ENCODE data around the gene MFSD12.
"Not testable (repeated sequence)": the region's sequence is repeated elsewhere in the genome, so short reads cannot be mapped to it uniquely, and the experiment has no call there.

The MFSD12 gene

DNA sequence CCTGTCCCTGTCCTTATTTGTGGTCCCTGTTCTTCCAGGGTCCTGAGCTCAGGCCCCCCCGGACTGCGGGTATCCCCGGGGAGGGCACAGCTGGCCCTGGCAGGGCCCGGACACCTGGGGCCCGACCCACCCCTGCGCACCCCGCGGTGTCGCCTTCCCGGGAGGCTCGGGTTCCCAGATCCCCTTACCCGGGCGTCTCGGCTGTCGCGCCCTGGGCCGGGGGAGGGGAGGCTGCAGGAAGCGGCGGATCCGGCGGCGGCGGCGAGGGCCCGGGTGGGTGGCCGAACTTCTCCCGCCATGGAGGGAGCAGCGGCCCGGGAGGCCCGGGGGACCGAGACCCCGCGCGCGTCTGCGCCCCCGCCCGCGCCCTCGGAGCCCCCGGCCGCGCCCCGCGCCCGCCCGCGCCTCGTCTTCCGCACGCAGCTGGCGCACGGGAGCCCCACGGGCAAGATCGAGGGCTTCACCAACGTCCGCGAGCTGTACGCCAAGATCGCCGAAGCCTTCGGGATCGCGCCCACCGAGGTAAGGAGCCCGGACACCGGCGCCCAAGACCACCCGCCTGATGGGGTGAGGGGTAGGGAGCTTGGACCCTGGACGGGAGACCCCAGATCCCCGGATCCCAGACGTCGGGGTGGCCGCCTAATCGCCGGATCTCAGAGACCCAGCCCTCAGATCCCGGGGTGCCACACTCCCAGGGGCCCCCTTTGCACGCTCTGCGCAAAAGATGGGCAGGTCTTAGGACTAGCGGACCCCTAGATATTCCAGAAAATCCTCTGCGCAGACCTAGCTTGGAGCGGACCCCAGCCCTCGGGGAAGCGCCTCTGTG is 28.1 kb upstream of the MFSD12 start, which contains the start of gene GIPC3:
Gene GIPC3, plus strand, starts transcription at position 178 of the 826 bp plus-strand sequence. Its CDS starts 120 bp downstream, at position 298.
- no peak for DNase-seq

DNA sequence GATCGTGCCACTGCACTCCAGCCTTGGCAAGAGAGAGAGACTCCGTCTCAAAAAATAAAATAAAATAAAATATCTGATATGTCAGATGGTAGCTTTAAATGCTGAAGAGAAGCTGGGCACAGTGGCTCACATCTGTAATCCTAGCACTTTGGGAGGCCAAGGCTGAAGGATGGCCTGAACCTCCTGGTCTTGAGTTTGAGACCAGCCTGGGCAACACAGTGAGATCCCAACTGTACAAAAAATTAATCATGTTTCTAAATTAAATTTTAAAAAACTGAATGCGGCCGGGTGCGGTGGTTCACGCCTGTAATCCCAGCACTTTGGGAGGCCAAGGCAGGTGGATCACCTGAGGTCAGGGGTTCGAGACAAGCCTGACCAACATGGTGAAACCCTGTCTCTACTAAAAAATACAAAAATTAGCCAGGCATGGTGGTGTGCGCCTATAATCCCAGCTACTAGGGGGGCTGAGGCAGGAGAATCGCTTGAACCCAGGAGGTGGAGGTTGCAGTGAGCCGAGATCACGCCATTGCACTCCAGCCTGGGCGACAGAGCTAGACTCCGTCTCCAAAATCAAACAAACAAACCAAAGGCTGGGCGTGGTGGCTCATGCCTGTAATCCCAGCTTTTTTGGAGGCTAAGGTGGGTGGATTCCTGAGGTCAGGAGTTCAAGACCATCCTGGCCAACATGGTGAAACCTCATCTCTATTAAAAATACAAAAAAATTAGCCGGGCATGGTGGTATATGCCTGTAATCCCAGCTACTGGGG is 26.8 kb upstream of the MFSD12 start:
- DNase-seq, result not testable (repeated sequence)

DNA sequence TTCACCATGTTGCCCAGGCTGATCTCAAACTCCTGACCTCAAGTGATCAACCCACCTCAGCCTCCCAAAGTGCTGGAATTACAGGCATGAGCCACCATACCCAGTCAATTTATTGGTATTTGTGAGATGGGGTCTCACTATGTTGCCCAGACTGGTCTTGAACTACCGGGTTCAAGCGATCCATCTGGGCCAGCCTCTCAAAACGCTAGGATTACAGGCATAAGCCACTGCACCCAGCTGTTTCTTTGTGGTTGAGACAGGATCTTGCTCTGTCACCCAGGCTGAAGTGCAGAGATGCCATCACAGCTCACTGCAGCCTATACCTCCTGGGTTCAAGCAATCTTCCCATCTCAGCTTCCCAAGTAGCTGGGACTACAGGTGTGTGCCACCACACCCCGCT is 24.4 kb upstream of the MFSD12 start:
- DNase-seq, result not testable (repeated sequence)

DNA sequence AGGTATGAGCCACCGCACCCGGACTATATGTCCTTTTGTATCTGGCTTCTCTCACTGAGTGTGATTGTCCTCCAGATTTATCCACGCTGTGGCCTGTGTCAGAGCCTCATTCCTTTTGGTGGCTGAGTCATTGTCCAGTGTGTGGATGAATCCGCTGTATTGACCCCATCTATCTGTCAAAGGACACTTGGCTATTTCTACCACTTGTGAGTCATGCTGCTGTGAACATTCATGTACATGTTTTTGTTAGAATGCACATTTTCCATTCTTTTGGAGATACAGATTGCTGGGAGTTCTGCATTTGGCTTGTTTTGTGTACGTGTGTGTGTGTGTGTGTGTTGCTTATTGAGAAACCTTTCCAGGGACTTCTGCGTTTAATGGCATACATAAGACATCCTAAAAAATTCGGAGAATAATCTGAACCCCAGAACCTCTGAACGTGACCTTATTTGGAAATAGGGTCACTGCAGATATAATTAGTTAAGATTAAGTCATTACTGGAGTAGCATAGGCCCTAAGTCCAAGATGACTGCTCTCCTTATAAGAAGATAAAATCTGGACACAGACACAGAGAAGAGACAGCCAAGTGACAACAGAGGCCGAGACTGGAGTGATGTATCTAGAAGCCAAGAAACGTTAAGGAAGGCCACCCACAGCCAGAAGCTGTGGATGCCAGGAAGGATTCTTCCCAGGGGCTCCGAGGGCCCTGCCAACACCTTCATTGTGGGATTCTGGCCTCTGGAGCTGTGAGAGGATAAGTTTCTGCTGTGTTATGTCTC is 23.0 kb upstream of the MFSD12 start:
- peak in 3 of 51 donors; percentile 3 to 45 (median 10) for DNase-seq

DNA sequence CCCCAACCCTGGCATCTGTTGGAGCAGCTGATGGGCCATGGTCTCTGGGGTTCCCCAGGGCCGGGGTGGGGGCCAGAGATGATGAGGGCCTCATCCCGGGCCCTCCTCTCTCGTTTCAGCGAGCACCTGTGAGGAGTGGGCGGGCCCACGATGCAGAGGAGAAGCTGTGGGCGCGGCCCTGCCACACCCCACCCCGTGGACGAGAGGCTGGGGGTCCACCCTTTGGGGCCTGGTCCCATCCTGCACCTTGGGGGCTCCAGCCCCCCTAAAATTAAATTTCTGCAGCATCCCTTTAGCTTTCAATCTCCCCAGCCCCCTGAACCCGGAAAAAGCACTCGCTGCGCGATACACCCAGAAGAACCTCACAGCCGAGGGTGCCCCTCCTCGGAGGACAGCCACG is 21.0 kb upstream of the MFSD12 start:
- DNase-seq, result no peak

DNA sequence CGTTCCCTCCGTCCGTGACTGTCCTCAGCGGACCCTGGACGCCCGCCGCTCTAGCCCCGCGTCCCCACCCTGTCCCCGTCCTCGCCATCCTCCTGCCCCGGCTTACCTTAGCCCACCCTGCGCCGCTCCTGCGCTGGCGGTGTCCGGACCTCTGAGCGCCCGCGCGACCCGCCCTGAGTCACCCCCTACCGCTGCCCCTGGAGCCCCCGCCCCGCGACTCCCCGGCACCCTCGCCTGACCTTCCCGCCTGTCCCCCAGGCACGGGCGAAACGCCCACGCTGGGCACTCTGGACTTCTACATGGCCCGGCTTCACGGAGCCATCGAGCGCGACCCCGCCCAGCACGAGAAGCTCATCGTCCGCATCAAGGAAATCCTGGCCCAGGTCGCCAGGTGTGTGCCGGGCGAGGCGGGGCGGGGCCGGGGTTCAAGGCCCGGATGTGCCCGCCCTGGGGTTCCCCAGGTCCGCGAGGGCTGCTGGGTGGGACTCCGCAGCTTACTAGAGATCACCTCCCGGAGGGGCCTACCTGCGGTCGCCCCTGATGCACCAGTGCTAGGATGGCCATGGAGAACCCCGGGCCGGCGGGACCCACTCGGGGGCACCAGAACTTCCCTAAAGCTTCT is 20.4 kb upstream of the MFSD12 start:
- DNase-seq, result no peak

DNA sequence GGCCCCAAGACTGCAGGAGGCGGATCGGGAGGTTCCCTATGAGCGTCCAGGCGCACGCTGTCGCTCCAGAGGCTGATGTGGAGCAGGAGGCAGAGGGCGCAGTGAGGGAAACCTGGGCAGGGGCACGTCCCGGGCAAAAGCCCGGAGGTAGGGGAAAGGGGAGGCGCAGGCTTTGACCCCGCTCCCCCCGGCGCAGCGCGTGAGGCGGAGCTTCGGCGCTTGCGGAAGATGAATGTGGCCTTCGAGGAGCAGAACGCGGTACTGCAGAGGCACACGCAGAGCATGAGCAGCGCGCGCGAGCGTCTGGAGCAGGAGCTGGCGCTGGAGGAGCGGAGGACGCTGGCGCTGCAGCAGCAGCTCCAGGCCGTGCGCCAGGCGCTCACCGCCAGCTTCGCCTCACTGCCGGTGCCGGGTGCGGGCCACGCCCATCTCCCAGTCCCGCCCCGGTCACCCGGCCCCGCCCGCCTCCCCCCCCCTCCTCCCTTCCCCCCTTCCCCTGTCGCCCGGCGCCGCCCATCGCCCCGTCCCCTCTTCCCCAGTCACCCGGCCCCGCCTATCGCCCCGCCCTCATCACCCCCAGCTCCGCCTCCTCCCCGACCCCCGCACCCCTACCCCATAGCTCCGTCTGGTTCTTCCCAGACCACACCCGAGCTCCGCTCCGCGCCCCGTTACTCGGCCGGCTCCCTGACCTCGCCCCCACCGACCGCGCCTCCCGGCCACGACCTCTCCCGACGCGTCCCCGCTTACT is 19.5 kb upstream of the MFSD12 start:
- DNase-seq, result peak in 33 of 51 donors; percentile 8 to 78 (median 44)

DNA sequence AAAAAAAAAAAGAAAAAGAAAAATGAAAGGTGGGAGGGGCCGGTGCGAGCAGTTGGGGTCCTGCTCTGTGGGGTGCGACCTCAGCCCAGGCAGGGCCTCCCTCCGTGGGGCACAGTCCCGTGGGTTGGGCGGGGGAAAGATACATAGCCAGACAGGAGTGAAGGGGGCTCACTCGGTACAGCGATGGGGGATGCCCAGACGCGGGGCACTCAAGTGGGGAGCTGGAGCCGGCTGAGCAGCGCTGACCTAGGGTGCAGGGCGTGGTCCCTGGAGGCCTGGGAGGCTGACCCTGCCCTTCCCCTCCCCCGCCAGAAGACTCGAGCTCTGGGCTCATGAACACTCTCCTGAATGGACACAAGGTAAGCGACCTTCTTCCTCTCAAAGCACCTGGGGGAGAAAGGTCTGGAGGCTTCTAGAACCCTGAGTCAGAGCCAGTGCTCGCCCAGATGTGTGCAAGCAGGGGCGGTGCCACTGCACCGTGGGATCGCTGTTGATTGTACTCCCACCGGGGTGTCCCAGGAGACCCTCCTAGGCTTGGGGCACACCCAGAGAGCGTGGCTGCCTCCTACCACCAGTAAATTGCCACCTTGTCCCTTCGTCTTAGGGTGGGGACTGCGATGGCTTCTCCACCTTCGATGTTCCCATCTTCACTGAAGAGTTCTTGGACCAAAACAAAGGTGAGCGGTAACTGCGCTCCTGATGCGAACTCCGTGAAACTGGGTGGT is 18.7 kb upstream of the MFSD12 start:
- no peak for DNase-seq

DNA sequence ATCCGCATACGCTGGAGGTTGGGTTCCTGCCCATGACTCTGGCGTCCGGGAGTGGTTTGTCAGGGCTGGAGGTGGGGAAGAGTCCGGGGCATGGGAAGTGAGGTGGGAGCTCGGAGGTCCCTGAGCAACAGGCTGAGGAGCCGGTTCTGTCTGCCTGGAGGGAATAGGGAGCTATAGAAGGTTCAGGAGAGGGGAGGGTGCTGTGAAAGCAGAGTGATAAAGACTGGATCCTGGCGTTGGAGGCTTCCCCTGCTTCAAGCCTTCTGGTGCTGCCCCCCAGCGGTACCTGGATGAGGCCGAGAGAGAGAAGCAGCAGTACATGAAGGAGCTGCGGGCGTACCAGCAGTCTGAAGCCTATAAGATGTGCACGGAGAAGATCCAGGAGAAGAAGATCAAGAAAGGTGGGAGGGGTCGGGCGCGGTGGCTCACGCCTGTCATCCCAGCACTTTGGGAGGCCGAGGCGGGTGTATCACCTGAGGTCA is 17.9 kb upstream of the MFSD12 start:
- DNase-seq, result peak in 4 of 51 donors; percentile 9 to 31 (median 17)

DNA sequence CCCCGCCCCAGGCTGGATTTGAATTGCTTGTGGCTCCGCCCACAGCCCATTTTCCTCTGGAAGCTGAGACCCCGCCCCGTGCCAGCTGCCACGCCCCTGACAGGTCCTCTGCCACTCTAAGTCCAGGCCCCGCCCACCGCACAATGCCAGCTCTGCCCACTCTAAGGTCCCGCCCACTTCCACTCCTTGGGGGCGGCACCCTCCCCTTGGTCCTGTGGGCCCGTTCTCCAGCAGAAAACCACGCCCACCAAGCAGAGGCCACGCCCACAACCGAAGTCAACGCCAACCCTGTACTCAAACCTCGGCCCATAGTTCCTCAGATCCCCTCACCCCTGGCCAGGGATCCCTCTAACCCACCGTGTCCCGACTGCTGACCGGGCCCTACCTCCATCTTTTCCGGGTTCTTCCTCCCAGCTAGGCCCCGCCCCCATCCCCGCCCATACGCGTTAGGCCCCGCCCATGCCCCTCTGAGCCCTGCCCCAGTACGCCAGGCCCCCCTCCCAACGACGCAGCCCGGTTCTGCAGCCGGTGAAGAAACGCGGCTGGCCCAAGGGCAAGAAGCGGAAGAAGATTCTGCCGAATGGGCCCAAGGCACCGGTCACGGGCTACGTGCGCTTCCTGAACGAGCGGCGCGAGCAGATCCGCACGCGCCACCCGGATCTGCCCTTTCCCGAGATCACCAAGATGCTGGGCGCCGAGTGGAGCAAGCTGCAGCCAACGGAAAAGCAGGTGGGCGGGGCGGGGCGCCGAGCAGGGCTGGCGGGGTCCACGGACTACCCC is 16.7 kb upstream of the MFSD12 start:
- peak in 44 of 51 donors; percentile 4 to 89 (median 58) for DNase-seq

DNA sequence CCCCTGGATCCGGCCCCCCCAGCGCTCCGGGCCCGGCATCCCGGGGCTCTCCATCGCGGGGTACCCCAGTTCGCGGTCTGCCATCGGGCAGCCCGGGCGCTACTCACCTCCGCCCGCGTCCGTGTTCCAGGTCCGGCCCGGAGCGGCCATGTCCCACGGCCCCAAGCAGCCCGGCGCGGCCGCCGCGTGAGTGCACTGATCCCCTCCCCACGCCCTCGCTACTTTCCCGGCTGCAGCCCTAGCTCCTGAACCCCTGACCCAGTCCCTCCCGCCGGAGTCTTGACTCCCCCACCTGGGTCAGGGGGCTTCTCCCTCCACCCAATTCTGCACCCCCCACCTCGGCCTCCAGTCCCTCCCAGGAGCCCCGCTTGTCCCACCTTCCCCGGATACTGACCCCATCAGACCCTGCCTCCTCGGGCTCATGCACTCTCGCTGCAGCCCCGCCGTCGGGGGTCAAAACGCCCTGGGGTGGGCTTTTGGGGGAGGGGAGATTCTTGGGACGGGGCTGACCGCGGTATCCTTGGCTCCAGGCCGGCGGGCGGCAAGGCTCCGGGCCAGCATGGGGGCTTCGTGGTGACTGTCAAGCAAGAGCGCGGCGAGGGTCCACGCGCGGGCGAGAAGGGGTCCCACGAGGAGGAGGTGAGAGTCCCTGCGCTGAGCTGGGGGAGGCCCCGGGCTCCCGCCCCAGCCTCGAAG is 15.9 kb upstream of the MFSD12 start:
- DNase-seq, result peak in 1 of 51 donors; percentile 55

DNA sequence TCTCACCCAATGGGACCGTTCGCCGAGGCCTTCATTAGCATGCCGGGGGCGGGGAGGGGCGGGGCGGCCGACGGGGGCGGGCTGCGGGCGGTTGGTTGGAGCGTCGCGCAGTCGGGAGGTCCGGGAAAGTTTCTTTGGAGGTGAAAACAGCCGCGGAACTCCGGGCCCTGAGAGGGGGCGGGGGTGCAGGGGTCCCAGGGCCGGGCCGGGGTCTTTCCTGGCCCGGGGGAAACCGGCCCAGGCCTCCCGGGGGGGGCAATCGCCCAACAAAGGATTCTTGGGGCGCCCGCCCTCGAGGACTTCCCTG is 15.4 kb upstream of the MFSD12 start, which contains the start of gene HMG20B:
Gene HMG20B, plus strand, starts transcription at position 90 of the 307 bp plus-strand sequence. CDS start 366 bp downstream, outside the sequence.
- no peak for DNase-seq

DNA sequence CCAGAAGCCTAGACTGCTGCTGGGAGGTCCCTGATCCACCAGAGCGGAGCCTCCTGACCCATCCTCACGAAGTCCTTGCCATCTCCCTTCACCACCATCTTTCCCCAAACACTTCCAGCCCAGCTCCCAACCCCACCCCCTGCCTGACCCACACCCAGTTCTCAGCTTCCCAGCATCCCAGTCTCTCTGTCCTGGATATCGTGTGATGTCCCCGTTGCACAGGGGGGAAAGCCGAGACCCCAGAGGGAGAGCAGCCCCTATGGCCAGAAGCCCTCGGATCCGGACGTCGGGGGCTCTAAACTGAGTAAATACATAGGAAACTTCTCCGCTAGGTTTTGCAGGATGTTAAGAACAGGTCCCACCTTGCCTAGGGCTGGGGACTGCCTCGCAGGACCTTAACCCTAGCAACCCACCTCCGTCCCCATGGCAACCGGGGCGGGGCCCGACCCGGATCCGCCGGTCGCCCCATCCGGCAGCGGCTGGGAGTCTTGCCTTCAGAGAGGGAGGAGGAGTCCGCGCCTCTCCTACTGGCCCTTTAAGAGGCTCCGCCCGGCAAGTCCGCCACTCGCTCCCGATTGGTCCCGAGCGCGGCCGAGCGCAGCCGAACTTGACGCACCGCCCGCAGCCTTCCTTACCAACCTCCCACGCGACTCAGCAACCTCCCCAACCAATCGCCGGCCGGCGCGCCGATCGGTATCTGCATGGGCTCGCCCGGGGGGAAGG is 14.9 kb upstream of the MFSD12 start:
- DNase-seq, result peak; percentile 82 to 100 (median 99)

DNA sequence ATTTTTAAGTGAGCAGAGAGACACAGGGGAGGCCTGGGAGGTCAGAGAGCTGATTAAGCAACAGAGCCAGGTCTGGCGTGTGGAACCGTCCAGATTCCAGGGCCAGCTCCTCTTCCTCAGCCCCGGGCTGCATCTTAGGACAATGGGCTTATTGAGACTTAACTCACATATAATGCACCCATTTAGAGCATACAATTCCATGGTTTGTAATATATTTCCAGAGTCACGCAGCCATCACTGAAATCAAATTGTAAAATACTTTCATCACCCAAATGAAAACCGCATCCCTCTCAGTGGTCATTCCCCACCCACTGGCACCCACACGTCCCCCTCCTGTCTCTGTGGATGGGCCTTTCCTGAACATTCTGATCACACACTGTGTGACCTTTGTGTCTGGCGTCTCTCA is 13.2 kb upstream of the MFSD12 start:
- peak in 27 of 51 donors; percentile 17 to 75 (median 48) for DNase-seq

DNA sequence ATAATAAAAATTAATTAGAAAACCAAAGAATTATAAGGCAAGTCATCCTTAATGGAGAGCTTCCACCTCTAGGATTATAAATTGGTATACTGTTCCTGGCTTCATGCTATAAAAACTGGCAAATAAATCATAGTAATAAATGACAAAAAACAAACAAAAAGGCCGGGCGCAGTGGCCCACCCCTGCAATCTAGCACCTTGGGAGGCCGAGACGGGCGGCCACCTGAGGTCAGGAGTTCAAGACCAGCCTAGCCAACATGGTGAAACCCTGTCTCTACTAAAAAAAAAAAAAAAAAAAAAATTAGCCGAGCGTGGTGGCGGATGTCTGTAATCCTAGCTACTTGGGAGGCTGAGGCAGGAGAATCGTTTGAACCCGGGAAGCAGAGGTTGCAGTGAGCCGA is 12.7 kb upstream of the MFSD12 start:
- DNase-seq, result not testable (repeated sequence)

DNA sequence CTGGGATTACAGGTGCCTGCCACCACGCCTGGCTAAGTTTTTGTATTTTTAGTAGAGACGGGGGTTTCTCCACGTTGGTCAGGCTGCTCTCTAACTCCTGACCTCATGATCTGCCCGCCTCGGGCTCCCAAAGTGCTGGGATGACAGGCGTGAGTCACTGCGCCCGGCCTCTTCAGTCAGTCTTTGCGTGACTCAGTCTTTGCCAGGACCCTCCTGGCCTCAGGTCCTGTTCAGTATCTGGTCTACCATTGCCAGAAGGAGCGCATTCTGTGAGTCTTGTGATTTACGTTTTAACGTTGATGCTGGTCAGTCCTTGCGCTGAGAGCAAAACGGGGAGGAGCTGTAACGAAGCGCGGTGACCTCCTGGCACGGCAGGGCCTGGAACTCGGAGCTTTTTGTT is 7.8 kb upstream of the MFSD12 start:
- DNase-seq, result no peak
